ENCODE measurements around the gene TBCA. TPM values are rescaled to one million over a fixed set of nuclear protein-coding genes. Genes with fewer than 3 reads are reported as not detected.
A peak's percentile ranks its signal among the peaks of the same experiment; 100 is the strongest.

TBCA gene
- total and polyA plus RNA-seq, 2 experiments from 2014 or later, result 117 to 814 TPM

- peaks cover 19% of the 10 kb centered on the region for H3F3A ChIP-seq (replicated peaks; ENCODE audit: low read depth)
- DNase-seq (ENCODE audit: low spot score), result peak; percentile 44
- TF ChIP-seq ZNF331 (CRISPR knock-in tag; IDR thresholded peaks at IDR 0.05; ENCODE audit: low read depth) (no peak), EZH2 (IDR thresholded peaks at IDR 0.05; ENCODE audit: low read depth, unreplicated experiment) (no peak), ZNF462 (CRISPR knock-in tag; IDR thresholded peaks at IDR 0.05) (no peak), CREB1 (CRISPR knock-in tag; IDR thresholded peaks at IDR 0.05; ENCODE audit: low read depth) (no peak), STAT1 (IDR thresholded peaks at IDR 0.05; ENCODE audit: unreplicated experiment) (no peak), ZNF114 (CRISPR knock-in tag; IDR thresholded peaks at IDR 0.05) (no peak), EZH2phosphoT487 (IDR thresholded peaks at IDR 0.05; ENCODE audit: unreplicated experiment) (no peak), POLR2AphosphoS5 (IDR thresholded peaks at IDR 0.05; ENCODE audit: low read depth) (no peak), NANOG (IDR thresholded peaks at IDR 0.05; ENCODE audit: borderline replicate concordance) (no peak), ETS1 (IDR thresholded peaks at IDR 0.05) (no peak), REST (IDR thresholded peaks at IDR 0.05; ENCODE audit: unreplicated experiment) (no peak)
- no peaks in the 10 kb centered on the region for H3K79me2 ChIP-seq (replicated peaks; ENCODE audit: insufficient read depth)
- H3K9me2 ChIP-seq (ENCODE audit: insufficient read depth), result no peaks in the 10 kb centered on the region
- H3K4me3 ChIP-seq, result peak overlapping the region; percentile 52
- H3K9me3 Mint-ChIP-seq, result no peaks in the 10 kb centered on the region; the same call in 2 of the 3 replicates
- peaks cover 37% of the 10 kb centered on the region for H3K4me1 Mint-ChIP-seq
- H3K4me2 ChIP-seq, result peak overlapping the region; percentile 77
- peak overlapping the region; percentile 69 for H3K4me3 Mint-ChIP-seq
- H3K27ac ChIP-seq (ENCODE audit: low read depth), result no peak overlapping the region
- no peak overlapping the region for H2AFZ ChIP-seq
- H3K27me3 ChIP-seq (ENCODE audit: insufficient read depth), result peaks cover 100% of the 10 kb centered on the region
- H3K27ac Mint-ChIP-seq, result no peak overlapping the region
- H3K4me1 ChIP-seq (ENCODE audit: insufficient read depth), result peaks cover 43% of the 10 kb centered on the region
- peaks cover 97% of the 10 kb centered on the region for H3K27me3 Mint-ChIP-seq (ENCODE audit: insufficient read depth, low read depth, poor library complexity)
- no peaks in the 10 kb centered on the region; the same call in 2 of the 3 replicates for H3K36me3 Mint-ChIP-seq (ENCODE audit: low read depth)
- H4K20me1 ChIP-seq (replicated peaks; ENCODE audit: insufficient read depth), result peaks cover 36% of the 10 kb centered on the region
- no peaks in the 10 kb centered on the region for H3K36me3 ChIP-seq (ENCODE audit: insufficient read depth)
- no peak for ATAC-seq
Measured at GRCh38 chr5:77643654-77644370, 132.3 kb downstream of the TBCA start.
